GM12874 (cell line): ENCODE data around the gene GPR4.
A peak's percentile ranks its signal among the peaks of the same experiment; 100 is the strongest.

Source experiments
- CTCF ChIP-seq: IDR thresholded peaks from 2 replicates; pipeline ENCODE4 v1.5.1; 2011; ENCODE audit warnings: low read depth, mild to moderate bottlenecking, control low read depth, low read length, moderate library complexity; ENCODE audit not compliant: insufficient read depth

Gene GPR4

GRCh38 chr19:45567609-45568008, 34.4 kb downstream of the GPR4 start:
- no peak for TF ChIP-seq CTCF

GRCh38 chr19:45564131-45564780, 37.8 kb downstream of the GPR4 start:
- TF ChIP-seq CTCF: no peak

GRCh38 chr19:45560686-45561085, 41.3 kb downstream of the GPR4 start:
- TF ChIP-seq CTCF: no peak

- TF ChIP-seq CTCF: no peak
Measured at GRCh38 chr19:45560038-45560437, 42.0 kb downstream of the GPR4 start.

GRCh38 chr19:45558399-45558878, 43.6 kb downstream of the GPR4 start:
- TF ChIP-seq CTCF: peak; percentile 79

GRCh38 chr19:45556835-45557234, 45.2 kb downstream of the GPR4 start:
- no peak for TF ChIP-seq CTCF

GRCh38 chr19:45554481-45554880, 47.5 kb downstream of the GPR4 start:
- no peak for TF ChIP-seq CTCF

GRCh38 chr19:45553464-45553863, 48.5 kb downstream of the GPR4 start:
- no peak for TF ChIP-seq CTCF
